Measurements from ENCODE around the gene SIGLEC14. TPM values are rescaled to one million over a fixed set of nuclear protein-coding genes. Genes with fewer than 3 reads are reported as not detected.

SIGLEC14 gene
- polyA plus RNA-seq, 4 donors = 0.91 to 1.6 (median 1.5) TPM; not detected in 1

- DNase-seq (ENCODE audit: low read depth in 4 of 4, low spot score in 3 of 4) = no peak
Measured at GRCh38 chr19:51626675-51627074, 19.9 kb downstream of the SIGLEC14 start.

- DNase-seq (ENCODE audit: low read depth in 4 of 4, low spot score in 3 of 4) = no peak
Measured at GRCh38 chr19:51621178-51621577, 25.4 kb downstream of the SIGLEC14 start.

GRCh38 chr19:51615991-51616390 is 30.6 kb downstream of the SIGLEC14 start:
- DNase-seq (ENCODE audit: low read depth in 4 of 4, low spot score in 3 of 4) = no peak

DNA sequence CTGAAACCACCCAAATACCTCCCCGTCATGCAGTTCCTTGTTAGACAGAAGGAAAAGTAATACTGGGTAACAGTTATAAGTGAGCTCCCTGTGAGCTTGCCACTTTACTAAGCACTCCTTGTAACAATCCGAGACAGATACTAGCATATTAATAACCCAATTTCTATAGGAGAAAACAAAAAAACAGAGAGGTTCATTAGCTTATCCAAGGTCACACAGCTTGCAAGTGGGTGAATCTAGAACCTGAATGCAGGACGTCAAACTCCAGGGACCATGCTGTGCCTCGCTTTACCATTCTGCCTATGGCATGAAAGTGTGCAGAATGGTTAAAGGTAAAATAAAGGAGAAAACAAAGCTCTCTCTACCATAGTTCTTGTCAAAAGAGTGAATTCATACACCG is 31.8 kb downstream of the SIGLEC14 start:
- no peak for DNase-seq (ENCODE audit: low read depth in 4 of 4, low spot score in 3 of 4)

- no peak for DNase-seq (ENCODE audit: low read depth in 4 of 4, low spot score in 3 of 4)
Measured at GRCh38 chr19:51610576-51610975, 36.0 kb downstream of the SIGLEC14 start.

DNA sequence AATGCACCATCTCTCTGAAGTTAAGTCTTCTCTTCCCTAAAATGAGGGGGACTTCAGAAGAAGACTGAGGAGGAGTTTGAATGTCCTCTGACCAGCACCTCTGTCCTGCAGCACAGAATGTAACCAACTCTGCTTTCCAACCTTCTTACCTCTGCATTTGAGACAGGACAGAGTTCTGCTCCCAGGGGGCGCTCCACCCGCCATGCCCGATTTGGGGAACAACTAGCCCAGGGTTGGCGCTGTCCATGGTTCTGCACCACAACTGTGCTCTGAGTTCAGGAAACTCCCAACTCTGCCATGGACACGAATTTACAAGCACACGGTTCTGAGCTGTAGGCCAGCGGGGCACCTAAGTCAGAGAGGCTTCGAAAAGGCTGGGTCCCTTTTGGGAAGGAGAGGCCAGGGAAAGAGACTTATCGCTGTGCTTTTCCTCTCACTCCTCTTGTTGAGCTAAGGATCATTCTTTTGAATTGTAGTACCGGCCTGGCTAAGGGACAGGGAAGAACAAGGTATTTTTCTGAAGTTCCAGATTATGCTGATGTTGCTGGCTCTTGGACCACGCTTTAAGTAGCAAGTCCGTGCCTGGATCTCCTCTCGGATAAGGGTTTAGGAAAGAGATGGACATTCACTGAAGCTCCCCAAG is 38.6 kb downstream of the SIGLEC14 start:
- peak; percentile 49 to 61 (median 55) for DNase-seq (ENCODE audit: low read depth in 4 of 4, low spot score in 3 of 4)

DNA sequence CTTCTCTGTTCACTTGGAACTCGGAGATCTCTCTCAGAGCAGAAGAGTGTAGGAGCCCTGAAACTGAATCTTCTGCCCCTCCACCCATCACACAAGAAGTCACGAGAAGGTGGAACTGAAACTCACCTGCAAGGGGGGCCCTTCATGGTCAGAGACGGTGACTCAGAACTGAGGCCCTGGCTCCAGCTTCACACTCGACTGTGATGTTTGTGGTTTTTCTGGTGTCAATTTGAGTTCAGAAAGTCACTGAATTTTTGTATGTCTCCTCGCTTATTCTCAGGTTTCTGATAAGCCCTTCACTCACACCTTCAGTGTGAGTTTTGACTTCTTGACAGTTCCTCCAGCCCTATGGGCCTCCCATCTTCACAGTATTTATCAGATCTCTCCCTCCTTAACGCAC is 39.5 kb downstream of the SIGLEC14 start:
- no peak for DNase-seq (ENCODE audit: low read depth in 4 of 4, low spot score in 3 of 4)

DNA sequence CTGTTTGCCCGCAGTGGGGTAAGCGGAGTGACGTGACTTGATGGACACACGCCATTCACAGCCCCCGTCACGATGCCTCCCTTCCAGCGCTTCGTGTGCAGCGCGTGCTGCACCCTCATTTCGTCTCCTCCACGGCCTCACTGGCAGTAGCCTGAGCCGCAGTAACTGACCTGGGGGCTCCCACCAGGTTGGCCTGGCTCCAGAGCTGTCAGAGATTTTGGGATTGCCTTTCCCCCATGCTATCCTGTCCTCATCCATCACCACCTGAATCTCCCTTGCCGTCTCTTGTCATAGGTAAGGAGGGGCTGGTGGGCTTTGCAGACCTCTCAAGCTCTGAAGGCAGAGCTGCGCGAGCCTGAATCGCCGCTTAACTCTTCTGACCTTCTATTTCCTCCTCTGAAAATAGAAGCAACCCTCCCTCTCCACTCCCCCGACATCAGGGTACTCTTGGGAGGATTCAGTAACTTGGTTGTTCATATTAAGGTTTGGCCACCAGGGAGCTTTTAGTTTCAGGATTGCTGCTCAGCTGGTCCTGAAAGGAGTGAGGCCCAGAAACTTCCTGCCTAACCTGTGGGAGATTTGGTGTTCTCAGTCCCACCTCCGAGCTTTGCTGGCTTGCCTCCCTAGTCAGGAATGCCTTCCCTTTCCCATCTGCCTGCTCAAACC is 44.3 kb downstream of the SIGLEC14 start:
- DNase-seq (ENCODE audit: low read depth in 4 of 4, low spot score in 3 of 4) = no peak

DNA sequence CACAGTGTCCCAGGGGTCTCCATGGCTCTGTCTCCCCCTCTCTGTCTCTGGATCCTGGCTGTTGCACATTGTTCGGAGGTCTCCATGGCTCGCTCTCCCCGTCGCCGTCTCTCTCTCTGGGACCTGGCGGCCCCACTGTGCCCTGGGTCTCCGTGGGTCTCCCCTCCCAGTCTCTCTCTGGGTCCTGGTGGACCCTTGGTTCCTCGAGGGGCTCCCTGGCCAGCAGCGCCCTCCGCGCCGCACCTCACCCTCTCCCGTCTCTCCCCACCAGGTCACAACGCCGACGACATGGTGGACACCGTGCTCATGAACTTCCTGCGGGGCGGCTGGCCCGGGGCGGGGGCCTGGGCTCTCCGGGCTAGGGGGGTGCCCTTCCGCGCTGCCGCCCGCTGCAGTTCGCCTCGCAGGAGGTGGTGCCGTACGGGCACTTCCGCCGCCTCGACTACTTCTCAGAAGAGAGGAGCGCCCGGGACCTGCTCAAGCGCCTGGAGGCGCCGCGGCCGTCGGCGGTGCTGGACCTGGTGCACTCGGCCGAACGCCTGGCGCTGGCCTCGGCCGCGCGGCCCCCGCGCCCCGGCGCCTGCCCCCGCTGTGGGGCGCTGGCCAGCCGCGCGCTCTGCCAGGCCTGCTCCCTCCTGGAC is 45.6 kb downstream of the SIGLEC14 start:
- DNase-seq (ENCODE audit: low read depth in 4 of 4, low spot score in 3 of 4) = no peak

DNA sequence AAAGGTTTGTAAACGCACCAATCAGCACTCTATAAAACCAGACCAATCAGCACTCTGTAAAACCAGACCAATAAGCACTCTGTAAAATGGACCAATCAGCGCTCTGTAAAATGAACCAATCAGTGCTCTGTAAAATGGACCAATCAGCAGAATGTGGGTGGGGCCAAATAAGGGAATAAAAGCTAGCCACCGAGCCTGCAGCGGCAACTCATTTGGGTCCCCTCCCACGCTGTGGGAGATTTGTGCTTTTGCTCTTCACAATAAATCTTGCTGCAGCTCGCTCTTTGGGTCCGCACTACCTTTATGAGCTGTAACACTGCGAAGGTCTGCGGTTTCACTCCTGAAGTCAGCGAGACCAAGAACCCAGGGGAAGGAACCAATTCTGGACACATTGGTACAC is 47.5 kb downstream of the SIGLEC14 start:
- no peak for DNase-seq (ENCODE audit: low read depth in 4 of 4, low spot score in 3 of 4)

DNA sequence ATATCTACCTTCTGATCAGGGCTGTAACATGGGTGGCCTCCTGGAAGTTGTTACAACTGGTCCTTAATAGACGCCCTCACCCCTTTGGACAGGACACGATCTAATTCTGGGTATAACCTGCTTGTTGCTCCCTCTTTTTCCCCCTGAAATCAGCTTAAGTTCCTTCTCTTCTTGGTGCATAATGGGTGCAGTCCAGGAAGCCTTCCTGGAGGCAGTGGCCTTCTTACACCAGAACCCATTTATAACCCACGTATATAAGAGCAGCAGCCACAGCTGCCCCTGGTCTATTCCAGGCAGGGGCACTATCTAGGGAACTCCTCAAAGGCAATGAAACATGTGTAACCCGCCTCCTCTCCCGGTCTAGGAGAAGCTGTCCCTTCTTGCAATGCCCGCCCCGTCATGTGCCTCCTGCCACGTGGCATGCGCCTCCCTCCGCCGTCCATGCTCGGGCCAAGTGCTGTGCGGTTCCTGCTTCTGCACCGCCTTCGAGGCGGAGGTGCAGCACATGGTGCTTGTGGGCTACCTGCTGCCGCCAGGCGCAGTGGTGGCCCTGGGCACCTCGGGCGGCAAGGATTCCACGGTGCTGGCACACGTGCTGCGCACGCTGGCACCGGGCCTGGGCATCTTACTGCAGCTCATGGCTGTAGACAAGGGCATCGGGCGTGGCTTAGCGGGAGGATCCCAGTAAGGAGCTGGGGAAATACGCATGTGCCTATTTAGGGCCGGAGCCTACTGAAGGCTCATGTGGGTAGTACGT is 48.3 kb downstream of the SIGLEC14 start:
- no peak for DNase-seq (ENCODE audit: low read depth in 4 of 4, low spot score in 3 of 4)

GRCh38 chr19:51595190-51596175 is 51.1 kb downstream of the SIGLEC14 start:
- DNase-seq (ENCODE audit: low read depth in 4 of 4, low spot score in 3 of 4) = no peak

- DNase-seq (ENCODE audit: low read depth in 4 of 4, low spot score in 3 of 4) = no peak
Measured at GRCh38 chr19:51594774-51595109, 51.9 kb downstream of the SIGLEC14 start.

GRCh38 chr19:51593969-51594773 is 52.5 kb downstream of the SIGLEC14 start:
- peak; percentile 92 to 95 (median 94) for DNase-seq (ENCODE audit: low read depth in 4 of 4, low spot score in 3 of 4)

GRCh38 chr19:51593138-51593890 is 53.3 kb downstream of the SIGLEC14 start:
- no peak for DNase-seq (ENCODE audit: low read depth in 4 of 4, low spot score in 3 of 4)
